A549 (cell line): ENCODE measurements around the gene ZC3H10.

ENCODE experiments used
- CHD4 ChIP-seq: fragments of 200-600 bp; sonication (generic); IDR thresholded peaks from 2 replicates; pipeline ENCODE4 v1.6.1; 2016; ENCODE audit warnings: antibody characterized with exemption, mild to moderate bottlenecking, borderline replicate concordance
- POLR2A ChIP-seq: IDR thresholded peaks from 2 replicates; pipeline ENCODE4 v1.6.1; 2012; ENCODE audit warnings: mild to moderate bottlenecking, low read length
- TF ChIP-seq, protein P1 (sequence below): IDR thresholded peaks from 2 replicates; pipeline ENCODE4 v1.6.1; 2012
- TF ChIP-seq, protein P2 (sequence below): fragments of >200 bp; sonication (Bioruptor Twin); formaldehyde crosslinking; IDR thresholded peaks from 3 replicates; pipeline ENCODE4 v1.5.1; 2016
- TF ChIP-seq, protein P3 (sequence below): fragments of >200 bp; sonication (Bioruptor Twin); formaldehyde crosslinking; IDR thresholded peaks from 3 replicates; pipeline ENCODE4 v1.6.1; 2016

DNA sequence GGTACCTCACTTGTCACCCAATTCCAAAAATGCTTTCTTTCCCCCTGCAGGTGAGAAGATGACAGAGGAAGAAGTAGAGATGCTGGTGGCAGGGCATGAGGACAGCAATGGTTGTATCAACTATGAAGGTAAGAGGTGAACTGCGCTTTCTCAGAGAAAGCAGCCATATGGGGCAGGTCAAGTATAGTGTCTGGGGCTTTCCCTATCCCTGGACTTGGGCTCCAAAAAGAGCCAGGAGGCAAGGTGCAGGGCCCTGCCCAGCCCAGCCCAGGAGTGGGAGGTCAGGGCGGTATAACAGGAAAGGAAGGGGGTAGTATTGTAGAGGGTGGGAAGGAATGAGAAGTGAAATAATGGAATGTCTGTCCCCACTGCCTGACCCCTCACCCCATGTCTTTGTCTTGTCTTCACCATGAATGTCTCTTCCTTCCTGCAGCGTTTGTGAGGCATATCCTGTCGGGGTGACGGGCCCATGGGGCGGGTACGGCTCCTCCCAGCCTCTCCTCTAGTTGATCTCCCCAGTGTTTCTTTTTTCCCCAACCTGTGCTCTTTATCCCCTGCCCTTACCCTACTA, 42.2 kb downstream of the ZC3H10 start:
- TF ChIP-seq, protein P1, sequence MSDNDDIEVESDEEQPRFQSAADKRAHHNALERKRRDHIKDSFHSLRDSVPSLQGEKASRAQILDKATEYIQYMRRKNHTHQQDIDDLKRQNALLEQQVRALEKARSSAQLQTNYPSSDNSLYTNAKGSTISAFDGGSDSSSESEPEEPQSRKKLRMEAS = no peak
- TF ChIP-seq, protein P2, sequence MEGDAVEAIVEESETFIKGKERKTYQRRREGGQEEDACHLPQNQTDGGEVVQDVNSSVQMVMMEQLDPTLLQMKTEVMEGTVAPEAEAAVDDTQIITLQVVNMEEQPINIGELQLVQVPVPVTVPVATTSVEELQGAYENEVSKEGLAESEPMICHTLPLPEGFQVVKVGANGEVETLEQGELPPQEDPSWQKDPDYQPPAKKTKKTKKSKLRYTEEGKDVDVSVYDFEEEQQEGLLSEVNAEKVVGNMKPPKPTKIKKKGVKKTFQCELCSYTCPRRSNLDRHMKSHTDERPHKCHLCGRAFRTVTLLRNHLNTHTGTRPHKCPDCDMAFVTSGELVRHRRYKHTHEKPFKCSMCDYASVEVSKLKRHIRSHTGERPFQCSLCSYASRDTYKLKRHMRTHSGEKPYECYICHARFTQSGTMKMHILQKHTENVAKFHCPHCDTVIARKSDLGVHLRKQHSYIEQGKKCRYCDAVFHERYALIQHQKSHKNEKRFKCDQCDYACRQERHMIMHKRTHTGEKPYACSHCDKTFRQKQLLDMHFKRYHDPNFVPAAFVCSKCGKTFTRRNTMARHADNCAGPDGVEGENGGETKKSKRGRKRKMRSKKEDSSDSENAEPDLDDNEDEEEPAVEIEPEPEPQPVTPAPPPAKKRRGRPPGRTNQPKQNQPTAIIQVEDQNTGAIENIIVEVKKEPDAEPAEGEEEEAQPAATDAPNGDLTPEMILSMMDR = no peak
- TF ChIP-seq POLR2A (no peak), CHD4 (no peak)
- TF ChIP-seq, protein P3, sequence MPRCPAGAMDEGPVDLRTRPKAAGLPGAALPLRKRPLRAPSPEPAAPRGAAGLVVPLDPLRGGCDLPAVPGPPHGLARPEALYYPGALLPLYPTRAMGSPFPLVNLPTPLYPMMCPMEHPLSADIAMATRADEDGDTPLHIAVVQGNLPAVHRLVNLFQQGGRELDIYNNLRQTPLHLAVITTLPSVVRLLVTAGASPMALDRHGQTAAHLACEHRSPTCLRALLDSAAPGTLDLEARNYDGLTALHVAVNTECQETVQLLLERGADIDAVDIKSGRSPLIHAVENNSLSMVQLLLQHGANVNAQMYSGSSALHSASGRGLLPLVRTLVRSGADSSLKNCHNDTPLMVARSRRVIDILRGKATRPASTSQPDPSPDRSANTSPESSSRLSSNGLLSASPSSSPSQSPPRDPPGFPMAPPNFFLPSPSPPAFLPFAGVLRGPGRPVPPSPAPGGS = 0 out of 3 replicates have a peak, but pooled peaks have one; percentile 15
